ENCODE data around the gene RNF207.
A peak's percentile ranks its signal among the peaks of the same experiment; 100 is the strongest.

Gene RNF207

GRCh38 chr1:6234502-6235295 is 28.8 kb downstream of the RNF207 start:
- DNase-seq: no peak

- peak; percentile 35 for DNase-seq
Observed at GRCh38 chr1:6235296-6235677, 29.4 kb downstream of the RNF207 start.

- no peak for DNase-seq
Observed at GRCh38 chr1:6237093-6237492, 31.2 kb downstream of the RNF207 start.

- DNase-seq: no peak
Observed at GRCh38 chr1:6239213-6239752, 33.4 kb downstream of the RNF207 start.

GRCh38 chr1:6239950-6240768 is 34.2 kb downstream of the RNF207 start:
- no peak for DNase-seq

- no peak for DNase-seq
Observed at GRCh38 chr1:6241107-6241886, 35.4 kb downstream of the RNF207 start.

GRCh38 chr1:6241887-6242740 is 36.2 kb downstream of the RNF207 start:
- no peak for DNase-seq

- no peak for DNase-seq
Observed at GRCh38 chr1:6243053-6243834, 37.3 kb downstream of the RNF207 start.

GRCh38 chr1:6243993-6244392 is 38.1 kb downstream of the RNF207 start, which contains the start of gene HES3:
TSS of gene HES3 (plus strand) at chr1:6244179. CDS start at chr1:6244366, 187 bp downstream.
- DNase-seq: no peak

GRCh38 chr1:6244401-6245049 is 38.6 kb downstream of the RNF207 start:
- no peak for DNase-seq

- DNase-seq: peak; percentile 86
Observed at GRCh38 chr1:6245086-6245868, 39.4 kb downstream of the RNF207 start.

- DNase-seq: peak; percentile 77
Observed at GRCh38 chr1:6245869-6246496, 40.1 kb downstream of the RNF207 start.

- DNase-seq: peak; percentile 86
Observed at GRCh38 chr1:6246497-6247467, 40.9 kb downstream of the RNF207 start.

- DNase-seq: no peak
Observed at GRCh38 chr1:6247651-6248050, 41.7 kb downstream of the RNF207 start.

- DNase-seq: no peak
Observed at GRCh38 chr1:6248161-6248776, 42.4 kb downstream of the RNF207 start.

GRCh38 chr1:6248932-6249738 is 43.2 kb downstream of the RNF207 start:
- DNase-seq: no peak

Data from activated CD4-positive, alpha-beta T cell treated with anti-CD3 and anti-CD28 coated beads, Interleukin-2, Interleukin-6, amounts not matched to agents 100 ng/mL and 50 ng/mL, durations not matched to agents 16 hours and 8 hours (primary cell).